Stimulated activated CD8-positive, alpha-beta memory T cell treated with anti-CD3 and anti-CD28 coated beads, Interleukin-7, amount 100 ng/mL, for 1 hour (primary cell): Measurements from ENCODE around the gene TNIP1.

Experiments used
- DNase-seq, 2 donors: peaks; one replicate each; pipeline ENCODE4 v3.0.0-alpha.2; 2020; ENCODE audit warnings: low read depth in 2 of 2

Gene TNIP1

GRCh38 chr5:151001436-151001835 is 79.4 kb downstream of the TNIP1 start:
- DNase-seq: no peak

- no peak for DNase-seq
Observed at GRCh38 chr5:150999704-151000442, 81.0 kb downstream of the TNIP1 start.

- DNase-seq: no peak
Observed at GRCh38 chr5:150993826-150994412, 86.9 kb downstream of the TNIP1 start.

- no peak for DNase-seq
Observed at GRCh38 chr5:150993422-150993821, 87.4 kb downstream of the TNIP1 start.

GRCh38 chr5:150992705-150993104 is 88.1 kb downstream of the TNIP1 start:
- no peak for DNase-seq

- no peak for DNase-seq
Observed at GRCh38 chr5:150989695-150990094, 91.1 kb downstream of the TNIP1 start.

- no peak for DNase-seq
Observed at GRCh38 chr5:150987746-150988145, 93.1 kb downstream of the TNIP1 start.
